Measurements from ENCODE around the gene LOXL3.

DNA sequence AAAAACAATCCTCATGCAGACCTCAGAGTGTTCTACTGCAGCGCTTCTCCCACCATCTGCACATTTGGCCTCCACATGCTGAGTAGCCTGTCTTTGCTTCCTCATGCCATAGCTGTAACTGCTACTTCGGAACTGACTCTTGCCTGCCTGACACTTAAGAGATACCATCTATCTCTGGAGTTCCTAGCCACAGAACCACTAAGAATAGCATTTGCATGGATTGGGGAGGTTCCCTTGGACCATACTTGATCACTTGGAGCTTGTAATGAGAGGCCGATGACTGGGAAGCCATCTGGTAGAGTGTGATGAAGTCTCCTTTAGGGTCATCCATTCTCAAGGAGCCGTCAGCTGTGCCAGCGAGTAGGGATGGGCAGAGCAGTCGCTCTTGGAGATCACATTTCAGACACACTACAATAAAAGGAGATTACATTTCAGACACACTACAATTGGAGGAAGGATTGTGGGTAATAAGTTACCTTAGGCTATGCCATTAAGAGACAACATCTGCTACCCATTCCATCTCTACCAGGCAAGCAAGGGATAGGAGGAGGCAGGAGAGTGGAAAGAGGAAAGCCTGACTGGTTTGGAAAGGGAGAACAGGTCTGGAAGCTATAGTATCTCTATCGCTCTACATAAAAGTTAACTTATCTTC is 22.6 kb upstream of the LOXL3 start:
- TF ChIP-seq, protein P1, sequence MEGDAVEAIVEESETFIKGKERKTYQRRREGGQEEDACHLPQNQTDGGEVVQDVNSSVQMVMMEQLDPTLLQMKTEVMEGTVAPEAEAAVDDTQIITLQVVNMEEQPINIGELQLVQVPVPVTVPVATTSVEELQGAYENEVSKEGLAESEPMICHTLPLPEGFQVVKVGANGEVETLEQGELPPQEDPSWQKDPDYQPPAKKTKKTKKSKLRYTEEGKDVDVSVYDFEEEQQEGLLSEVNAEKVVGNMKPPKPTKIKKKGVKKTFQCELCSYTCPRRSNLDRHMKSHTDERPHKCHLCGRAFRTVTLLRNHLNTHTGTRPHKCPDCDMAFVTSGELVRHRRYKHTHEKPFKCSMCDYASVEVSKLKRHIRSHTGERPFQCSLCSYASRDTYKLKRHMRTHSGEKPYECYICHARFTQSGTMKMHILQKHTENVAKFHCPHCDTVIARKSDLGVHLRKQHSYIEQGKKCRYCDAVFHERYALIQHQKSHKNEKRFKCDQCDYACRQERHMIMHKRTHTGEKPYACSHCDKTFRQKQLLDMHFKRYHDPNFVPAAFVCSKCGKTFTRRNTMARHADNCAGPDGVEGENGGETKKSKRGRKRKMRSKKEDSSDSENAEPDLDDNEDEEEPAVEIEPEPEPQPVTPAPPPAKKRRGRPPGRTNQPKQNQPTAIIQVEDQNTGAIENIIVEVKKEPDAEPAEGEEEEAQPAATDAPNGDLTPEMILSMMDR (conservative IDR thresholded peaks at IDR 0.05; ENCODE audit: low read length): no peak
- TF ChIP-seq EZH2phosphoT487 (IDR thresholded peaks at IDR 0.05; ENCODE audit: borderline replicate concordance): no peak

Data from Loucy (cell line).